ENCODE measurements around the gene NELFA.

DNA sequence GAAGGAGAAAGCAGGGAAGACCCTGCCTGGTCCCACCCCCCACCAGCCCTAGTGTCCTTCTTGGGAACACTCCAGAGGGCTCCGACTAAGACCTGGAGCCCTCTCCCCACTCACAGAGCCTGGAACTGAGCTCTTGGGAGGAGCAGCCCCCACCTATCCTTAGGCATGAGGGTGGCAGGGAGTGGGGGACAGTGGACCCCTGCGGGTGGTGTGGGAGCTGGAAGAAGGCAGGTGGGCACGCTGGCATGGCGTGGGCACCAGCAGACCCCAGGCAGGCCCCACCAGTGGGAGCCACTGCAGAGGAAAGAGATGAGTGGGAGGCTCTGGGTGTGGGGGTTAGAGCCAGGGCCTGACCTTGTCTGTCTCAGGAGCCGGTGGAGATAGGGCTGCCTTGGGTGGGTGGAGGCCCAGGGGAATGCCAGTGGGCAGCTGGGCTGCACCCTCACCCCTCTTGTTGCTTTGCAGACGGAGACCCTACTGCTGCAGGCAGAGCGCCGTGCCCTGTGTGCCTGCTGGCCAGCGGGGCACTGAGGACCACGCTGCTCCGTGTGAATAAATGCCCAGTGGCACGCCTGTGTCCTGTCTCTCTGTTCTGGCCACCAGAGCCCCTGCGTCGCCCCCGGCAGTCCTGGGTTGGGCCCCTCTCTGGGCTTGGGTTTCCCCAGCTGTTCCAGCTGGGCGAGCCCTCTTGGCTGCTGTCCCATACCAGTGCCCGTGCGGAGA lies 34.8 kb upstream of the NELFA start:
- TF ChIP-seq POLR2A (IDR thresholded peaks at IDR 0.05): no peak
- TF ChIP-seq, protein P1, sequence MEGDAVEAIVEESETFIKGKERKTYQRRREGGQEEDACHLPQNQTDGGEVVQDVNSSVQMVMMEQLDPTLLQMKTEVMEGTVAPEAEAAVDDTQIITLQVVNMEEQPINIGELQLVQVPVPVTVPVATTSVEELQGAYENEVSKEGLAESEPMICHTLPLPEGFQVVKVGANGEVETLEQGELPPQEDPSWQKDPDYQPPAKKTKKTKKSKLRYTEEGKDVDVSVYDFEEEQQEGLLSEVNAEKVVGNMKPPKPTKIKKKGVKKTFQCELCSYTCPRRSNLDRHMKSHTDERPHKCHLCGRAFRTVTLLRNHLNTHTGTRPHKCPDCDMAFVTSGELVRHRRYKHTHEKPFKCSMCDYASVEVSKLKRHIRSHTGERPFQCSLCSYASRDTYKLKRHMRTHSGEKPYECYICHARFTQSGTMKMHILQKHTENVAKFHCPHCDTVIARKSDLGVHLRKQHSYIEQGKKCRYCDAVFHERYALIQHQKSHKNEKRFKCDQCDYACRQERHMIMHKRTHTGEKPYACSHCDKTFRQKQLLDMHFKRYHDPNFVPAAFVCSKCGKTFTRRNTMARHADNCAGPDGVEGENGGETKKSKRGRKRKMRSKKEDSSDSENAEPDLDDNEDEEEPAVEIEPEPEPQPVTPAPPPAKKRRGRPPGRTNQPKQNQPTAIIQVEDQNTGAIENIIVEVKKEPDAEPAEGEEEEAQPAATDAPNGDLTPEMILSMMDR (IDR thresholded peaks at IDR 0.05): no peak

Data from Peyer's patch (tissue), 4 donors.